Left ventricle myocardium inferior (tissue), 1 donor: ENCODE data around the gene KLF7. TPM values are rescaled to one million over a fixed set of nuclear protein-coding genes. Genes with fewer than 3 reads are reported as not detected.

Experiments used
- DNase-seq: peaks from one replicate; pipeline ENCODE4 v3.0.0-alpha.2; 2020
- H3K27ac ChIP-seq: fragments of 200-600 bp; replicated peaks from 2 replicates; pipeline ENCODE4 v1.8.0; 2021
- H3K27me3 ChIP-seq: fragments of 200-600 bp; 2 replicates; pipeline ENCODE4 v1.8.0; 2021; ENCODE audit warnings: low read depth
- H3K36me3 ChIP-seq: fragments of 200-600 bp; 2 replicates; pipeline ENCODE4 v1.8.0; 2021
- H3K4me1 ChIP-seq: fragments of 200-600 bp; 2 replicates; pipeline ENCODE4 v1.8.0; 2021
- H3K4me3 ChIP-seq: fragments of 200-600 bp; 2 replicates; pipeline ENCODE4 v1.8.0; 2021; ENCODE audit warnings: mild to moderate bottlenecking, moderate library complexity
- H3K9me3 ChIP-seq: fragments of 200-600 bp; replicated peaks from 2 replicates; pipeline ENCODE4 v1.8.0; 2021
- CTCF ChIP-seq: fragments of 200-600 bp; IDR thresholded peaks from 2 replicates; pipeline ENCODE4 v1.8.0; 2021; ENCODE audit warnings: antibody characterized with exemption, mild to moderate bottlenecking, borderline replicate concordance
- intact Hi-C: fragments of 100-400 bp; cut with micrococcal nuclease; formaldehyde crosslinking; loops from one replicate; pipeline ENCODE4 v1.11.0; 2022
- total RNA-seq: library from RNA; stranded (reverse); fragmentation: NEBNext Ultra II Directional; extraction: Animal tissue kit (Norgen Biotek cat#: 25700); gene quantifications from one replicate; pipeline ENCODE4 v1.2.1, GENCODE V29; 2021
- donor health status: DM: no; HTN: yes; CAD: no; lungs with severe emphysema.

The KLF7 gene
- total RNA-seq, 1 donor from 2014 or later, result 24.2 TPM

DNA sequence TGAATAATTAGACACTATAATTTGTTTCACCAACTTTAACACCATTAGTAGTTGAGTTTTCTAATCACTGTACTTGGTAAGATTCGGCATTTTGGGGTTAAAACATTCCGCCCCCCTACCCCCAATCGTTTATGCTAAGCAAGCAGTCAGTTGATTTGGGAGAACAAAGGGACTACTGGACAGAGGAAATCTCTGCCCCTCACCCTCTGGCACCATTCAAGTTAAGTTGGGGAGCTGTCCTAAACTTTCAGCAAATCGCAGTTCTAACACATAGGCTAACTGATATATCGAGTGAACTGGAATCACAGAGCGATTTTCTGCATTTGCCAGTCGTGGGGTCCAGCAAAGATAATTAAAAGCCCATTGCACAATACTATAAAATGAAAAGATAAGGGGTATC lies 5.6 kb downstream of the KLF7 start:
- H3K9me3 ChIP-seq, result no peaks in the 10 kb centered on the region
- peaks cover 98% of the 10 kb centered on the region for H3K4me1 ChIP-seq
- no peaks in the 10 kb centered on the region for H3K36me3 ChIP-seq
- intact Hi-C loops, result loop anchor here (10.0 kb wide), 2 partner anchors 175 kb away; no protein-coding TSS in a partner anchor
- TF ChIP-seq CTCF, result no peak
- no peaks in the 10 kb centered on the region for H3K27me3 ChIP-seq
- H3K27ac ChIP-seq, result peak overlapping the region; percentile 100
- no peak overlapping the region for H3K4me3 ChIP-seq
- DNase-seq, result no peak

DNA sequence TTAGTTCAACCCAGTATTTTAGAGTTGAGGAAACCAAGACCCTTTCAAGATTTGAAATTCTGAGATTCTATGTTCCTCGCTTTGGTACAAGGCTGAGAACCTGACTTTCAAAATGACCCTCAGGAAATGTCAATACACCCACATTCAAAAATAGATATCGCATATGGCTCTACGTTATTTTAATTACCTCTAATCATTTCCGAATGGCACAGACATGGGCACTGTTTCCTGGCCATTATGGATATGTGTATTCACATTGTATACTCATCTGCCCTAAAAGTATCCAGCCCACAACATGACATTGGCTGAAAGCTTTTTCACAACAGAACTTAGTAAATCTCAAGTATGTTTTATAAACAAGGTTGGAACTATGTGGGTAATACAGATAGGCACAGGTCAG lies 6.7 kb downstream of the KLF7 start:
- peak overlapping the region; percentile 100 for H3K27ac ChIP-seq
- H3K4me3 ChIP-seq, result no peak overlapping the region
- intact Hi-C loops, result loop anchor here (10.0 kb wide), 1 partner anchor 74 kb away; no protein-coding TSS in a partner anchor
- no peak for TF ChIP-seq CTCF
- peaks cover 100% of the 10 kb centered on the region for H3K4me1 ChIP-seq
- no peaks in the 10 kb centered on the region for H3K9me3 ChIP-seq
- no peaks in the 10 kb centered on the region for H3K36me3 ChIP-seq
- no peaks in the 10 kb centered on the region for H3K27me3 ChIP-seq
- DNase-seq, result no peak

- intact Hi-C loops, result loop anchor here (10.0 kb wide), 1 partner anchor 73 kb away; no protein-coding TSS in a partner anchor
Observed at GRCh38 chr2:207157731-207158130, 8.0 kb downstream of the KLF7 start.

DNA sequence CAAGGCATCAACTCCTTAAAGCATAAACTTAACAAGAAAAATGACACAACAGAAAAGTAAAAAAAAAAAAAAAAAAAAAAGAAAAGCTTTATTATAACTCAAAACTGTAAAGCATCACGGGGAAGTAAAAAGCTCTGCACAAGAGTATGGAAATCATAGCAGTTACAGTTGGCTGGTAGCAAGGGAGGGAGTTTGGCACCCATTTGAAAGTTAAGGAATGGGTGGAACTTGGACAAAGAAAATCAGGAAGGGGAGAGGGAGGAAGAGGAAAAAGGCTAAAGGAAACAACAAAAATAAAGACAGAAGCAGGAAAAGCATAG lies 8.6 kb downstream of the KLF7 start:
- H3K27me3 ChIP-seq, result no peaks in the 10 kb centered on the region
- H3K36me3 ChIP-seq, result no peaks in the 10 kb centered on the region
- no peak overlapping the region for H3K4me3 ChIP-seq
- peaks cover 100% of the 10 kb centered on the region for H3K4me1 ChIP-seq
- no peaks in the 10 kb centered on the region for H3K9me3 ChIP-seq
- TF ChIP-seq CTCF, result no peak
- intact Hi-C loops, result loop anchor here (10.0 kb wide), 1 partner anchor 72 kb away; no protein-coding TSS in a partner anchor
- DNase-seq, result no peak
- H3K27ac ChIP-seq, result peak overlapping the region; percentile 100

More at GRCh38 chr2:207157731-207158130, 8.0 kb downstream of the KLF7 start:
- Histone ChIP-seq H3K36me3 (no peaks in the 10 kb centered on the region), H3K27me3 (no peaks in the 10 kb centered on the region), H3K4me3 (no peak overlapping the region), H3K9me3 (no peaks in the 10 kb centered on the region), H3K27ac (peak overlapping the region; percentile 100), H3K4me1 (peaks cover 100% of the 10 kb centered on the region)
- TF ChIP-seq CTCF, result no peak
- DNase-seq, result no peak

- DNase-seq, result no peak
- peaks cover 100% of the 10 kb centered on the region for H3K4me1 ChIP-seq
- no peak overlapping the region for H3K4me3 ChIP-seq
- H3K27ac ChIP-seq, result peak overlapping the region; percentile 100
- intact Hi-C loops, result loop anchor here (10.0 kb wide), 1 partner anchor 72 kb away; no protein-coding TSS in a partner anchor
- H3K27me3 ChIP-seq, result no peaks in the 10 kb centered on the region
- no peak for TF ChIP-seq CTCF
- H3K9me3 ChIP-seq, result no peaks in the 10 kb centered on the region
- no peaks in the 10 kb centered on the region for H3K36me3 ChIP-seq
Observed at GRCh38 chr2:207156451-207157161, 9.1 kb downstream of the KLF7 start.
